ENCODE data around the gene ASGR2. TPM values are rescaled to one million over a fixed set of nuclear protein-coding genes. Genes with fewer than 3 reads are reported as not detected.

The ASGR2 gene
- total RNA-seq, 6 experiments from 2014 or later: not detected

GRCh38 chr17:7060165-7060891, 54.3 kb downstream of the ASGR2 start:
- peak; percentile 51 for DNase-seq
- Mint-ChIP-seq H3K4me3 (no peak overlapping the region), H3K9me3 (no peaks in the 10 kb centered on the region), H3K27me3 (ENCODE audit: insufficient read depth) (peaks cover 30% of the 10 kb centered on the region), H3K27ac (no peak overlapping the region), H3K36me3 (ENCODE audit: low read depth) (no peaks in the 10 kb centered on the region), H3K4me1 (ENCODE audit: low read depth) (peaks cover 25% of the 10 kb centered on the region)
- TF ChIP-seq, protein P1, sequence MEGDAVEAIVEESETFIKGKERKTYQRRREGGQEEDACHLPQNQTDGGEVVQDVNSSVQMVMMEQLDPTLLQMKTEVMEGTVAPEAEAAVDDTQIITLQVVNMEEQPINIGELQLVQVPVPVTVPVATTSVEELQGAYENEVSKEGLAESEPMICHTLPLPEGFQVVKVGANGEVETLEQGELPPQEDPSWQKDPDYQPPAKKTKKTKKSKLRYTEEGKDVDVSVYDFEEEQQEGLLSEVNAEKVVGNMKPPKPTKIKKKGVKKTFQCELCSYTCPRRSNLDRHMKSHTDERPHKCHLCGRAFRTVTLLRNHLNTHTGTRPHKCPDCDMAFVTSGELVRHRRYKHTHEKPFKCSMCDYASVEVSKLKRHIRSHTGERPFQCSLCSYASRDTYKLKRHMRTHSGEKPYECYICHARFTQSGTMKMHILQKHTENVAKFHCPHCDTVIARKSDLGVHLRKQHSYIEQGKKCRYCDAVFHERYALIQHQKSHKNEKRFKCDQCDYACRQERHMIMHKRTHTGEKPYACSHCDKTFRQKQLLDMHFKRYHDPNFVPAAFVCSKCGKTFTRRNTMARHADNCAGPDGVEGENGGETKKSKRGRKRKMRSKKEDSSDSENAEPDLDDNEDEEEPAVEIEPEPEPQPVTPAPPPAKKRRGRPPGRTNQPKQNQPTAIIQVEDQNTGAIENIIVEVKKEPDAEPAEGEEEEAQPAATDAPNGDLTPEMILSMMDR (IDR thresholded peaks at IDR 0.05): no peak

- Mint-ChIP-seq H3K4me1 (ENCODE audit: low read depth) (peaks cover 25% of the 10 kb centered on the region), H3K4me3 (no peak overlapping the region), H3K9me3 (no peaks in the 10 kb centered on the region), H3K27ac (no peak overlapping the region), H3K27me3 (ENCODE audit: insufficient read depth) (peaks cover 32% of the 10 kb centered on the region), H3K36me3 (ENCODE audit: low read depth) (no peaks in the 10 kb centered on the region)
- DNase-seq: no peak
- TF ChIP-seq, protein P1 (IDR thresholded peaks at IDR 0.05): no peak
Measured at GRCh38 chr17:7058831-7059447, 55.7 kb downstream of the ASGR2 start.

GRCh38 chr17:7056386-7056785, 58.2 kb downstream of the ASGR2 start:
- peaks cover 25% of the 10 kb centered on the region for H3K4me1 Mint-ChIP-seq (ENCODE audit: low read depth)
- H3K4me3 Mint-ChIP-seq: no peak overlapping the region
- no peak overlapping the region for H3K27ac Mint-ChIP-seq
- no peaks in the 10 kb centered on the region for H3K9me3 Mint-ChIP-seq
- peak; percentile 40 for DNase-seq
- TF ChIP-seq, protein P1 (IDR thresholded peaks at IDR 0.05): no peak
- H3K27me3 Mint-ChIP-seq (ENCODE audit: insufficient read depth): peaks cover 30% of the 10 kb centered on the region
- no peaks in the 10 kb centered on the region for H3K36me3 Mint-ChIP-seq (ENCODE audit: low read depth)

Other genes starting within 250 kb of the ASGR2 start
- not detected for gene ALOX12, start 118.8 kb downstream of the ASGR2 start, total RNA-seq (2021; fragmentation: NEBNext Ultra II Directional; extraction: Animal tissue kit (Norgen Biotek cat#: 25700))
- 100 to 1,000 TPM; 286 to 382 (median 343) TPM for gene RNASEK, start 102.2 kb downstream of the ASGR2 start, total RNA-seq (2021; fragmentation: NEBNext Ultra II Directional; extraction: Animal tissue kit (Norgen Biotek cat#: 25700))
- gene BCL6B, start 91.8 kb downstream of the ASGR2 start, total RNA-seq (2021; fragmentation: NEBNext Ultra II Directional; extraction: Animal tissue kit (Norgen Biotek cat#: 25700)): not detected
- 1 to 10 TPM; 1.6 to 3.4 (median 1.9) TPM for gene SLC16A13, start 78.8 kb downstream of the ASGR2 start, total RNA-seq (2021; fragmentation: NEBNext Ultra II Directional; extraction: Animal tissue kit (Norgen Biotek cat#: 25700))
- gene SLC16A11, start 70.7 kb downstream of the ASGR2 start, total RNA-seq (2021; fragmentation: NEBNext Ultra II Directional; extraction: Animal tissue kit (Norgen Biotek cat#: 25700)): not detected
- not detected for gene CLEC10A, start 34.6 kb downstream of the ASGR2 start, total RNA-seq (2021; fragmentation: NEBNext Ultra II Directional; extraction: Animal tissue kit (Norgen Biotek cat#: 25700))
- 1 to 10 TPM in 2 of 6 experiments, under 1 TPM in 4; 0.71 to 1.4 (median 0.83) TPM for gene ASGR1, start 64.5 kb upstream of the ASGR2 start, total RNA-seq (2021; fragmentation: NEBNext Ultra II Directional; extraction: Animal tissue kit (Norgen Biotek cat#: 25700))
- gene DLG4, start 105.0 kb upstream of the ASGR2 start, total RNA-seq (2021; fragmentation: NEBNext Ultra II Directional; extraction: Animal tissue kit (Norgen Biotek cat#: 25700)): 10 to 100 TPM; 27.8 to 34.3 (median 28.1) TPM
- 100 to 1,000 TPM; 378 to 463 (median 405) TPM for gene ACADVL, start 105.1 kb upstream of the ASGR2 start, total RNA-seq (2021; fragmentation: NEBNext Ultra II Directional; extraction: Animal tissue kit (Norgen Biotek cat#: 25700))
- gene DVL2, start 119.7 kb upstream of the ASGR2 start, total RNA-seq (2021; fragmentation: NEBNext Ultra II Directional; extraction: Animal tissue kit (Norgen Biotek cat#: 25700)): 10 to 100 TPM; 24.9 to 29.1 (median 27.0) TPM
- 10 to 100 TPM; 57.0 to 75.0 (median 68.2) TPM for gene PHF23, start 124.6 kb upstream of the ASGR2 start, total RNA-seq (2021; fragmentation: NEBNext Ultra II Directional; extraction: Animal tissue kit (Norgen Biotek cat#: 25700))
- 100 to 1,000 TPM; 399 to 470 (median 426) TPM for gene GABARAP, start 127.6 kb upstream of the ASGR2 start, total RNA-seq (2021; fragmentation: NEBNext Ultra II Directional; extraction: Animal tissue kit (Norgen Biotek cat#: 25700))
- gene CTDNEP1, start 136.9 kb upstream of the ASGR2 start, total RNA-seq (2021; fragmentation: NEBNext Ultra II Directional; extraction: Animal tissue kit (Norgen Biotek cat#: 25700)): 100 to 1,000 TPM; 127 to 168 (median 146) TPM
- gene ELP5, start 137.4 kb upstream of the ASGR2 start, total RNA-seq (2021; fragmentation: NEBNext Ultra II Directional; extraction: Animal tissue kit (Norgen Biotek cat#: 25700)): 10 to 100 TPM; 28.7 to 36.1 (median 34.0) TPM
- gene CLDN7, start 147.7 kb upstream of the ASGR2 start, total RNA-seq (2021; fragmentation: NEBNext Ultra II Directional; extraction: Animal tissue kit (Norgen Biotek cat#: 25700)): 1 to 10 TPM in 4 of 6 experiments, under 1 TPM in 2; 0.43 to 3.0 (median 1.7) TPM
- under 1 TPM in 5 of 6 experiments, not detected in 1; 0.07 to 0.09 (median 0.09) TPM for gene SLC2A4, start 166.9 kb upstream of the ASGR2 start, total RNA-seq (2021; fragmentation: NEBNext Ultra II Directional; extraction: Animal tissue kit (Norgen Biotek cat#: 25700))
- gene YBX2, start 179.8 kb upstream of the ASGR2 start, total RNA-seq (2021; fragmentation: NEBNext Ultra II Directional; extraction: Animal tissue kit (Norgen Biotek cat#: 25700)): not detected
- gene EIF5A, start 192.8 kb upstream of the ASGR2 start, total RNA-seq (2021; fragmentation: NEBNext Ultra II Directional; extraction: Animal tissue kit (Norgen Biotek cat#: 25700)): 1,000 to 10,000 TPM; 1,011 to 1,116 (median 1,072) TPM
- 10 to 100 TPM; 34.7 to 45.2 (median 40.7) TPM for gene GPS2, start 200.5 kb upstream of the ASGR2 start, total RNA-seq (2021; fragmentation: NEBNext Ultra II Directional; extraction: Animal tissue kit (Norgen Biotek cat#: 25700))
- gene NEURL4, start 214.5 kb upstream of the ASGR2 start, total RNA-seq (2021; fragmentation: NEBNext Ultra II Directional; extraction: Animal tissue kit (Norgen Biotek cat#: 25700)): 10 to 100 TPM; 18.7 to 24.6 (median 20.4) TPM
- 1 to 10 TPM; 3.2 to 6.4 (median 4.9) TPM for gene ACAP1, start 221.7 kb upstream of the ASGR2 start, total RNA-seq (2021; fragmentation: NEBNext Ultra II Directional; extraction: Animal tissue kit (Norgen Biotek cat#: 25700))
- gene KCTD11, start 237.3 kb upstream of the ASGR2 start, total RNA-seq (2021; fragmentation: NEBNext Ultra II Directional; extraction: Animal tissue kit (Norgen Biotek cat#: 25700)): 10 to 100 TPM; 11.2 to 14.5 (median 12.6) TPM
- not detected for gene TMEM95, start 240.3 kb upstream of the ASGR2 start, total RNA-seq (2021; fragmentation: NEBNext Ultra II Directional; extraction: Animal tissue kit (Norgen Biotek cat#: 25700))